Effector memory CD4-positive, alpha-beta T cell (primary cell): Measurements from ENCODE around the gene ALPG.
A peak's percentile ranks its signal among the peaks of the same experiment; 100 is the strongest.
"Not testable (repeated sequence)": the region's sequence is repeated elsewhere in the genome, so short reads cannot be mapped to it uniquely, and the experiment has no call there.

Experiments
- DNase-seq, 3 donors: peaks; one replicate each; pipeline ENCODE4 v3.0.0-alpha.2; 2020
- H3K27ac ChIP-seq: 2 replicates; pipeline ENCODE4 v1.7.0; 2013; ENCODE audit warnings: mild to moderate bottlenecking, low read length, moderate library complexity; ENCODE audit not compliant: insufficient read depth, poor library complexity, severe bottlenecking
- H3K27me3 ChIP-seq: replicated peaks from 2 replicates; pipeline ENCODE4 v1.7.0; 2013; ENCODE audit warnings: mild to moderate bottlenecking, low read length; ENCODE audit not compliant: insufficient read depth, control insufficient read depth, poor library complexity, severe bottlenecking
- H3K36me3 ChIP-seq: 2 replicates; pipeline ENCODE4 v1.7.0; 2013; ENCODE audit warnings: mild to moderate bottlenecking, low read length, moderate library complexity; ENCODE audit not compliant: control insufficient read depth, insufficient read depth
- H3K4me1 ChIP-seq: 2 replicates; pipeline ENCODE4 v1.7.0; 2013; ENCODE audit warnings: low read length, mild to moderate bottlenecking; ENCODE audit not compliant: control insufficient read depth, insufficient read depth, poor library complexity, severe bottlenecking
- H3K4me3 ChIP-seq: 2 replicates; pipeline ENCODE4 v1.7.0; 2013; ENCODE audit warnings: low read length, low read depth, mild to moderate bottlenecking; ENCODE audit not compliant: insufficient read depth, poor library complexity, severe bottlenecking
- H3K9me3 ChIP-seq: 2 replicates; pipeline ENCODE4 v1.7.0; 2013; ENCODE audit warnings: mild to moderate bottlenecking, low read length, moderate library complexity; ENCODE audit not compliant: control insufficient read depth

Gene ALPG

GRCh38 chr2:232440220-232441018 is 33.8 kb downstream of the ALPG start:
- H3K27ac ChIP-seq, H3K36me3 ChIP-seq, H3K4me3 ChIP-seq, H3K4me1 ChIP-seq, H3K27me3 ChIP-seq, H3K9me3 ChIP-seq: not testable (repeated sequence)
- DNase-seq: peak; percentile 56 to 76 (median 66)

- Histone ChIP-seq H3K9me3 (no peaks in the 10 kb centered on the region), H3K4me3 (no peak overlapping the region), H3K4me1 (no peaks in the 10 kb centered on the region), H3K27ac (no peak overlapping the region), H3K27me3 (no peaks in the 10 kb centered on the region), H3K36me3 (no peaks in the 10 kb centered on the region)
- DNase-seq: no peak
These were observed 34.6 kb downstream of the ALPG start for GRCh38 chr2:232441147-232441651.

GRCh38 chr2:232441922-232442321 is 35.3 kb downstream of the ALPG start:
- not testable (repeated sequence) for H3K27me3 ChIP-seq, H3K36me3 ChIP-seq, H3K4me1 ChIP-seq, H3K4me3 ChIP-seq, DNase-seq, H3K9me3 ChIP-seq, H3K27ac ChIP-seq

GRCh38 chr2:232442431-232442830 is 35.8 kb downstream of the ALPG start:
- H3K4me3 ChIP-seq, DNase-seq, H3K9me3 ChIP-seq, H3K36me3 ChIP-seq, H3K27me3 ChIP-seq, H3K27ac ChIP-seq, H3K4me1 ChIP-seq: not testable (repeated sequence)

GRCh38 chr2:232443047-232443446 is 36.4 kb downstream of the ALPG start:
- H3K27me3 ChIP-seq, H3K27ac ChIP-seq, H3K9me3 ChIP-seq, DNase-seq, H3K4me1 ChIP-seq, H3K36me3 ChIP-seq, H3K4me3 ChIP-seq: not testable (repeated sequence)

- not testable (repeated sequence) for H3K27me3 ChIP-seq, H3K27ac ChIP-seq, H3K4me1 ChIP-seq, H3K4me3 ChIP-seq, DNase-seq, H3K9me3 ChIP-seq, H3K36me3 ChIP-seq
These were observed 37.2 kb downstream of the ALPG start for GRCh38 chr2:232443669-232444408.

GRCh38 chr2:232444409-232445148 is 37.9 kb downstream of the ALPG start:
- H3K9me3 ChIP-seq: no peaks in the 10 kb centered on the region
- H3K27ac ChIP-seq: no peak overlapping the region
- H3K36me3 ChIP-seq: no peaks in the 10 kb centered on the region
- no peak overlapping the region for H3K4me3 ChIP-seq
- H3K27me3 ChIP-seq: no peaks in the 10 kb centered on the region
- no peaks in the 10 kb centered on the region for H3K4me1 ChIP-seq
- DNase-seq: peak in 2 of 3 donors; percentile 24 to 25

- H3K27ac ChIP-seq, H3K4me1 ChIP-seq, H3K27me3 ChIP-seq, H3K4me3 ChIP-seq, H3K36me3 ChIP-seq, H3K9me3 ChIP-seq, DNase-seq: not testable (repeated sequence)
These were observed 38.7 kb downstream of the ALPG start for GRCh38 chr2:232445149-232445885.

GRCh38 chr2:232446266-232446777 is 39.7 kb downstream of the ALPG start:
- not testable (repeated sequence) for H3K36me3 ChIP-seq, H3K4me1 ChIP-seq, H3K27me3 ChIP-seq, H3K4me3 ChIP-seq, H3K27ac ChIP-seq, H3K9me3 ChIP-seq, DNase-seq
